DND-41 (cell line): ENCODE results near the gene FGR.

Experiments
- CTCF ChIP-seq: IDR thresholded peaks from 2 replicates; pipeline ENCODE4 v1.5.1; 2012; ENCODE audit warnings: borderline replicate concordance, low read length, moderate library complexity, mild to moderate bottlenecking; ENCODE audit not compliant: poor library complexity, severe bottlenecking; ENCODE audit errors: extremely low read depth
- EZH2 ChIP-seq: IDR thresholded peaks from 3 replicates; pipeline ENCODE4 v1.6.1; 2012; ENCODE audit warnings: borderline replicate concordance, low read depth, mild to moderate bottlenecking, moderate library complexity, low read length, inconsistent platforms; ENCODE audit not compliant: severe bottlenecking

GRCh38 chr1:27595597-27595996 lies 39.4 kb downstream of the FGR start:
- no peak for TF ChIP-seq CTCF
- no peak for TF ChIP-seq EZH2
